ENCODE measurements around the gene CTIF. TPM values are rescaled to one million over a fixed set of nuclear protein-coding genes. Genes with fewer than 3 reads are reported as not detected.

CTIF gene
- total and polyA plus RNA-seq, 2 donors (not counting 1 experiment from before 2014, with no cell fraction given) = 27.2 to 28.1 TPM

DNA sequence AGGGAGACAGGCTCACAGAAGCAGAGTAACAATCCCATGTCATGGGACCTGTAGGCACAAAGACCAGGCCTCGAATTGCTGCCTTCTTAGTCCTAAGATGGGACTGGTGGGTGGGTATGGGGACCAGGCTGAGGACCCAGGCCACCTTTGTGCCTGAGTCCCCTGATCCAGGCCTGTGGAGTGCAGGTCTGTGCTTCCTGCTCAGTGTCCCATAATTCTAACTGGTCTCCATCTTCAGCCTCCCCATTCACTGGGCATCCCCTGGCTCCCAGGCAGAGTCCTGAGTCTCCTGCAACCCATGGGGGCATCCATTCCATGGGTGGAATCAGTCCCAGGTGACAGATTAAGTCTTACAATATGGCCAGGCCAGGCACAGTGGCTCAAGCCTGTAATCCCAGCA, 328.0 kb downstream of the CTIF start:
- no peaks in the 10 kb centered on the region for H3K27me3 ChIP-seq (ENCODE audit: control insufficient read depth, insufficient read depth, low read length)
- no peaks in the 10 kb centered on the region for H3K79me2 ChIP-seq (ENCODE audit: control insufficient read depth, insufficient read depth, low read length)

DNA sequence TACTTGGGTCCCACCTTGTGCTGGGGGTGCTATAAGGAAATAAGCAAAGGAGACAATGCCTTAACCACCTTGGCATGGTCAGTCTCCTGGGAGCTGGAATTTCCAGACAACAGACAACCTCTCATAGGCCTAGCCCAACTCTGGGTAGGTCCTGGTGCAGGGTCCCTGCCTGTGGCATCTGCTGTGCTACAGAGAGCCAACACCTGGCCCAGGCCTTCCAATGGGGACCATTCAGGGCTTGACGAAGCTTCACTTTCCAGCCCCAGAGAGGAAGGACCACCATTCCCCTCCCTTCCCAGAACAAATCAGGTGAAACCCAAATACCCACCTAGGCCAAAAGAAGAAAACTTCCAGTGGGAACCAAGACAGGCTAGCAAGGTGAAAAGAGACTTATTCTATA, 329.1 kb downstream of the CTIF start:
- H3K4me2 ChIP-seq (ENCODE audit: extremely low read depth, insufficient read depth, low read length) = no peak overlapping the region
- no peaks in the 10 kb centered on the region for H4K20me1 ChIP-seq (ENCODE audit: control insufficient read depth, extremely low read depth, insufficient read depth, low read length)
- H3K9me3 ChIP-seq (ENCODE audit: control insufficient read depth, insufficient read depth, low read depth, low read length) = no peaks in the 10 kb centered on the region
- H2AFZ ChIP-seq (ENCODE audit: low read length) = no peak overlapping the region
- H3K79me2 ChIP-seq (ENCODE audit: control insufficient read depth, insufficient read depth, low read length) = no peaks in the 10 kb centered on the region
- DNase-seq (ENCODE audit: low read depth in 2 of 2) = no peak
- peaks cover 3% of the 10 kb centered on the region for H3K4me1 ChIP-seq (ENCODE audit: control insufficient read depth, extremely low read depth, insufficient read depth, low read length)
- H3K36me3 ChIP-seq (ENCODE audit: control insufficient read depth, insufficient read depth, low read length) = no peaks in the 10 kb centered on the region
- H3K27ac ChIP-seq (ENCODE audit: insufficient read depth, low read length) = no peak overlapping the region
- H3K4me3 ChIP-seq (replicated peaks in 1 of 4; ENCODE audit: control extremely low read depth in 1 of 4, insufficient read depth in 1 of 4, low read depth in 3 of 4, low read length in 4 of 4) = no peak overlapping the region
- no peaks in the 10 kb centered on the region for H3K27me3 ChIP-seq (ENCODE audit: control insufficient read depth, insufficient read depth, low read length)
- TF ChIP-seq, protein P1, sequence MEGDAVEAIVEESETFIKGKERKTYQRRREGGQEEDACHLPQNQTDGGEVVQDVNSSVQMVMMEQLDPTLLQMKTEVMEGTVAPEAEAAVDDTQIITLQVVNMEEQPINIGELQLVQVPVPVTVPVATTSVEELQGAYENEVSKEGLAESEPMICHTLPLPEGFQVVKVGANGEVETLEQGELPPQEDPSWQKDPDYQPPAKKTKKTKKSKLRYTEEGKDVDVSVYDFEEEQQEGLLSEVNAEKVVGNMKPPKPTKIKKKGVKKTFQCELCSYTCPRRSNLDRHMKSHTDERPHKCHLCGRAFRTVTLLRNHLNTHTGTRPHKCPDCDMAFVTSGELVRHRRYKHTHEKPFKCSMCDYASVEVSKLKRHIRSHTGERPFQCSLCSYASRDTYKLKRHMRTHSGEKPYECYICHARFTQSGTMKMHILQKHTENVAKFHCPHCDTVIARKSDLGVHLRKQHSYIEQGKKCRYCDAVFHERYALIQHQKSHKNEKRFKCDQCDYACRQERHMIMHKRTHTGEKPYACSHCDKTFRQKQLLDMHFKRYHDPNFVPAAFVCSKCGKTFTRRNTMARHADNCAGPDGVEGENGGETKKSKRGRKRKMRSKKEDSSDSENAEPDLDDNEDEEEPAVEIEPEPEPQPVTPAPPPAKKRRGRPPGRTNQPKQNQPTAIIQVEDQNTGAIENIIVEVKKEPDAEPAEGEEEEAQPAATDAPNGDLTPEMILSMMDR (conservative IDR thresholded peaks at IDR 0.05 in 1 of 2, IDR thresholded peaks at IDR 0.05 in 1 of 2; ENCODE audit: low read depth in 1 of 2, low read length in 2 of 2) = no peak
- no peak for TF ChIP-seq EZH2 (IDR thresholded peaks at IDR 0.05; ENCODE audit: low read length, missing control alignments)
- no peak overlapping the region for H3K9ac ChIP-seq (ENCODE audit: insufficient read depth, low read length)

More for the DNA sequence above, 328.0 kb downstream of the CTIF start:
- Histone ChIP-seq H3K9ac (ENCODE audit: insufficient read depth, low read length) (no peak overlapping the region), H3K4me2 (ENCODE audit: extremely low read depth, insufficient read depth, low read length) (no peak overlapping the region), H3K9me3 (ENCODE audit: control insufficient read depth, insufficient read depth, low read depth, low read length) (no peaks in the 10 kb centered on the region), H2AFZ (ENCODE audit: low read length) (no peak overlapping the region), H3K4me1 (ENCODE audit: control insufficient read depth, extremely low read depth, insufficient read depth, low read length) (no peaks in the 10 kb centered on the region), H4K20me1 (ENCODE audit: control insufficient read depth, extremely low read depth, insufficient read depth, low read length) (no peaks in the 10 kb centered on the region), H3K4me3 (replicated peaks in 1 of 4; ENCODE audit: control extremely low read depth in 1 of 4, insufficient read depth in 1 of 4, low read depth in 3 of 4, low read length in 4 of 4) (no peak overlapping the region), H3K27ac (ENCODE audit: insufficient read depth, low read length) (no peak overlapping the region), H3K36me3 (ENCODE audit: control insufficient read depth, insufficient read depth, low read length) (no peaks in the 10 kb centered on the region)
- no peak for DNase-seq (ENCODE audit: low read depth in 2 of 2)
- TF ChIP-seq EZH2 (IDR thresholded peaks at IDR 0.05; ENCODE audit: low read length, missing control alignments) = no peak
- TF ChIP-seq, protein P1 (conservative IDR thresholded peaks at IDR 0.05 in 1 of 2, IDR thresholded peaks at IDR 0.05 in 1 of 2; ENCODE audit: low read depth in 1 of 2, low read length in 2 of 2) = no peak

DNA sequence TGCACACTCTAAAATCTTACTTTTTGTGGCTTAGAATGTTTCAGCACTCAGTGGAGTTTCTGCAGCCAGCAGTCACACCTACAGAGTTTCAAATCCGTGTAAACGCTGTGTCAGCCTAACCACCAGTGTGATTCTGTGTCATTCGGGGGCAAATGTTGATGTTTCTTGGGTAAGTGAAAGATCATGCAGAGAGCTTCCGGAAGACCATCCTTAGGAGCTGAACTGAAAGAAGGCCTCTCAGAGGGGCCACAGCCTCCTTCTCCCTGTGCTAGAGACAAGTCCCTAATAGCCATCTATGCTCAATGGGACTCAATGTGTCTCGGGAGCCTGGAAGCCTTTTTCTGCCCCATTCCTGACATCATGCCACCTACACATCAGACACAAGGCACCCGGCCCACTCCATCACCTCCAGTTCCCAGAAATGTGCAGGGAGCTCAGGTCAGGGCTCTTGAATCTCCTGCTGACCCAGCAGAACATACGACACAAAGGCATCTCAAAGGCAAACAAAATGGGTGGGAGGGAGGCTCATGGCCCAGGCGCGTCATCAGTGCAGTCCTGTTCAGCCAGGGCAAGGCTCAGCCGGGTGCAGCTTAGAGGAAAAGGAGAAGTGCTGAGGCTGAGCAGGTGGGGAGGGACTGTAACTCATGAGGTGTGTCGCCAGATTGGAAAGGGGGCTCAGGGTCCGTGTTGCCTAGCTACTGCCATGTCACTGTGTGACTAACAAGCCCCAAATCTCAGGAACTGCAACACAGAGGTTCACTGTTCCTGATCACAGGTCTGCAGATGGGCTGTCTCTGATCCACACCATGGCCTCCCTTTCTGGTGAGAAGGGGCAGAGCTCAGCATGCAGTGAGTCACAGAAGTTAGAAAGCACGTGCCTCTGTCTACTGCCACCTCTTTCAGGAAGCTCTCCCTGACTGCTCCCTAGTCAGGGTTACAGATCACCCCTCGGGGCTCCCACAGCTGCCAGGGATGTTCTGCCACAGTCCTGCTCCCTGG, 329.9 kb downstream of the CTIF start:
- no peak overlapping the region for H3K4me2 ChIP-seq (ENCODE audit: extremely low read depth, insufficient read depth, low read length)
- H3K36me3 ChIP-seq (ENCODE audit: control insufficient read depth, insufficient read depth, low read length) = no peaks in the 10 kb centered on the region
- H3K4me3 ChIP-seq (replicated peaks in 1 of 4; ENCODE audit: control extremely low read depth in 1 of 4, insufficient read depth in 1 of 4, low read depth in 3 of 4, low read length in 4 of 4) = no peak overlapping the region
- no peak overlapping the region for H2AFZ ChIP-seq (ENCODE audit: low read length)
- no peaks in the 10 kb centered on the region for H4K20me1 ChIP-seq (ENCODE audit: control insufficient read depth, extremely low read depth, insufficient read depth, low read length)
- no peaks in the 10 kb centered on the region for H3K9me3 ChIP-seq (ENCODE audit: control insufficient read depth, insufficient read depth, low read depth, low read length)
- no peak overlapping the region for H3K9ac ChIP-seq (ENCODE audit: insufficient read depth, low read length)
- H3K27ac ChIP-seq (ENCODE audit: insufficient read depth, low read length) = no peak overlapping the region
- no peaks in the 10 kb centered on the region for H3K27me3 ChIP-seq (ENCODE audit: control insufficient read depth, insufficient read depth, low read length)
- TF ChIP-seq EZH2 (IDR thresholded peaks at IDR 0.05; ENCODE audit: low read length, missing control alignments) = no peak
- TF ChIP-seq, protein P1 (conservative IDR thresholded peaks at IDR 0.05 in 1 of 2, IDR thresholded peaks at IDR 0.05 in 1 of 2; ENCODE audit: low read depth in 1 of 2, low read length in 2 of 2) = no peak
- peaks cover 6% of the 10 kb centered on the region for H3K4me1 ChIP-seq (ENCODE audit: control insufficient read depth, extremely low read depth, insufficient read depth, low read length)
- peak in 1 of 2 donors; percentile 40 for DNase-seq (ENCODE audit: low read depth in 2 of 2)
- H3K79me2 ChIP-seq (ENCODE audit: control insufficient read depth, insufficient read depth, low read length) = no peaks in the 10 kb centered on the region
